Measurements from ENCODE around the gene RPAP3.

RPAP3 gene

DNA sequence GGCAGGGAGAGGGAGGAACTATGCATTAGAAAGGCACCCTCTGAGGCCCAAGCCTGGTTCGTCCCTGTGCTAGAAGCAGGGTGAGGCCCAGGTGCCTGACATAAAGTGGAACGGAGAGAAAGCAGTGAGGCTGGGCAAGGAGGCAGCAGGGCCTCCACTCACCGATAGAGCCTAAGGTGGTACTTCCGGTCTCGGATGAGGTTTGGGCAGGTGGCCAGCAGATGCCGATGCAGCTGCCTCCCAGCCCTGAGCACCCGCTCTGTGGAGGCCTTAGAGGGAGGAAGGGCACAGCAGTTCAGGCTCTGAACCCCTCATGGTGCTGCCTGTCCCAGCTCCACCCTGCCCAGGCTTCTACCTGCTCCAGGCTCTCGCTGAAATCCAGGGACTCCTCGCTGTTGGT, 45.7 kb upstream of the RPAP3 start:
- Histone ChIP-seq H3K27me3 (ENCODE audit: insufficient read depth, low read length) (no peaks in the 10 kb centered on the region; the same call in none of the 2 replicates), H3K4me3 (ENCODE audit: low read depth, low read length, poor library complexity, severe bottlenecking) (no peak overlapping the region), H3K9me3 (ENCODE audit: low read length) (no peaks in the 10 kb centered on the region), H3K9ac (ENCODE audit: low read length) (no peak overlapping the region), H3K36me3 (ENCODE audit: insufficient read depth, low read length) (no peaks in the 10 kb centered on the region), H2AFZ (ENCODE audit: low read length) (no peak overlapping the region), H3K27ac (ENCODE audit: low read depth, low read length, poor library complexity, severe bottlenecking) (no peak overlapping the region), H4K20me1 (ENCODE audit: insufficient read depth, low read length) (no peaks in the 10 kb centered on the region), H3K4me2 (ENCODE audit: low read length) (no peak overlapping the region), H3K79me2 (ENCODE audit: insufficient read depth, low read length) (no peaks in the 10 kb centered on the region), H3K9me2 (ENCODE audit: low read depth, low read length) (no peaks in the 10 kb centered on the region), H3K4me1 (ENCODE audit: insufficient read depth, low read length, severe bottlenecking) (no peaks in the 10 kb centered on the region), H3F3A (ENCODE audit: insufficient read depth, low read length) (no peaks in the 10 kb centered on the region)
- TF ChIP-seq CTCF (IDR thresholded peaks at IDR 0.05; ENCODE audit: low read length) (no peak), EZH2 (IDR thresholded peaks at IDR 0.05; ENCODE audit: borderline replicate concordance, low read length) (no peak)

DNA sequence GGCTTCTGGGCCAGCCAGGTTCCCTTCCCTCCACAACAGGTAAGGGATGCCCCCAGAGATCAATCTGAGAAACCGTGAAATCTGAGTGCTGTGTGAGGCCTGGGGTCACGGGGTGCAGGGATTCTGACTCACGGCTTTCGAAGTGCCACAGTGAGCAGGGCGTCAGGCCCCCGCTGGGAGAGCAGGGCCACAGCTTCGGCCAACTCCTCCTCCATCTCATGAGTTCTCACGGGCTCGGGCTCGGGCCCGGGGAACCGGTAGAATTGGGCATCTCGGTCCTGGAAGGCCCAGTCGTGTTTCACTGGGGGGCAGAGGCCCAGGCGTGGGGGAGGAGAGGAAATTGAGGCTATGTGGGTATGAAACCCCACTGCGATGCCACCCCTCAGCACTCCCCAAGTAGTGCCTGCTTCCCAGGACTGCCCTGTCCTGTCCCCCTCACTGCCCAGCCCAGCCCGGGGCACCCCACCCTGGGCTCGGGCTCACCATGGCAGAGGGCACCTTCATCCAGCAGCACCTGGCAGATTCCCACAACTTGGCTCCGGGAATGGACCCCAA, 45.2 kb upstream of the RPAP3 start:
- Histone ChIP-seq H3K79me2 (ENCODE audit: insufficient read depth, low read length) (no peaks in the 10 kb centered on the region), H3K27ac (ENCODE audit: low read depth, low read length, poor library complexity, severe bottlenecking) (no peak overlapping the region), H3K4me3 (ENCODE audit: low read depth, low read length, poor library complexity, severe bottlenecking) (no peak overlapping the region), H3K4me2 (ENCODE audit: low read length) (no peak overlapping the region), H2AFZ (ENCODE audit: low read length) (no peak overlapping the region), H3F3A (ENCODE audit: insufficient read depth, low read length) (no peaks in the 10 kb centered on the region), H3K9ac (ENCODE audit: low read length) (no peak overlapping the region), H3K4me1 (ENCODE audit: insufficient read depth, low read length, severe bottlenecking) (no peaks in the 10 kb centered on the region), H4K20me1 (ENCODE audit: insufficient read depth, low read length) (no peaks in the 10 kb centered on the region), H3K9me3 (ENCODE audit: low read length) (no peaks in the 10 kb centered on the region), H3K36me3 (ENCODE audit: insufficient read depth, low read length) (no peaks in the 10 kb centered on the region), H3K9me2 (ENCODE audit: low read depth, low read length) (no peaks in the 10 kb centered on the region), H3K27me3 (ENCODE audit: insufficient read depth, low read length) (no peaks in the 10 kb centered on the region; the same call in none of the 2 replicates)
- TF ChIP-seq EZH2 (IDR thresholded peaks at IDR 0.05; ENCODE audit: borderline replicate concordance, low read length) (no peak), CTCF (IDR thresholded peaks at IDR 0.05; ENCODE audit: low read length) (no peak)

GRCh38 chr12:47750229-47750798, 44.5 kb upstream of the RPAP3 start:
- no peaks in the 10 kb centered on the region for H3F3A ChIP-seq (ENCODE audit: insufficient read depth, low read length)
- no peak overlapping the region for H3K9ac ChIP-seq (ENCODE audit: low read length)
- no peak overlapping the region for H3K4me2 ChIP-seq (ENCODE audit: low read length)
- no peaks in the 10 kb centered on the region; the same call in 1 of the 2 replicates for H3K27me3 ChIP-seq (ENCODE audit: insufficient read depth, low read length)
- no peak overlapping the region for H3K27ac ChIP-seq (ENCODE audit: low read depth, low read length, poor library complexity, severe bottlenecking)
- no peak overlapping the region for H3K4me3 ChIP-seq (ENCODE audit: low read depth, low read length, poor library complexity, severe bottlenecking)
- no peaks in the 10 kb centered on the region for H4K20me1 ChIP-seq (ENCODE audit: insufficient read depth, low read length)
- no peaks in the 10 kb centered on the region for H3K9me2 ChIP-seq (ENCODE audit: low read depth, low read length)
- H2AFZ ChIP-seq (ENCODE audit: low read length): no peak overlapping the region
- no peaks in the 10 kb centered on the region for H3K79me2 ChIP-seq (ENCODE audit: insufficient read depth, low read length)
- no peaks in the 10 kb centered on the region for H3K4me1 ChIP-seq (ENCODE audit: insufficient read depth, low read length, severe bottlenecking)
- no peaks in the 10 kb centered on the region for H3K9me3 ChIP-seq (ENCODE audit: low read length)
- TF ChIP-seq EZH2 (IDR thresholded peaks at IDR 0.05; ENCODE audit: borderline replicate concordance, low read length): no peak
- no peak for TF ChIP-seq CTCF (IDR thresholded peaks at IDR 0.05; ENCODE audit: low read length)
- no peaks in the 10 kb centered on the region for H3K36me3 ChIP-seq (ENCODE audit: insufficient read depth, low read length)
